Measurements from ENCODE around the gene SMTNL1. TPM values are rescaled to one million over a fixed set of nuclear protein-coding genes. Genes with fewer than 3 reads are reported as not detected.

Gene SMTNL1
- polyA plus RNA-seq, 1 experiment, result not detected

DNA sequence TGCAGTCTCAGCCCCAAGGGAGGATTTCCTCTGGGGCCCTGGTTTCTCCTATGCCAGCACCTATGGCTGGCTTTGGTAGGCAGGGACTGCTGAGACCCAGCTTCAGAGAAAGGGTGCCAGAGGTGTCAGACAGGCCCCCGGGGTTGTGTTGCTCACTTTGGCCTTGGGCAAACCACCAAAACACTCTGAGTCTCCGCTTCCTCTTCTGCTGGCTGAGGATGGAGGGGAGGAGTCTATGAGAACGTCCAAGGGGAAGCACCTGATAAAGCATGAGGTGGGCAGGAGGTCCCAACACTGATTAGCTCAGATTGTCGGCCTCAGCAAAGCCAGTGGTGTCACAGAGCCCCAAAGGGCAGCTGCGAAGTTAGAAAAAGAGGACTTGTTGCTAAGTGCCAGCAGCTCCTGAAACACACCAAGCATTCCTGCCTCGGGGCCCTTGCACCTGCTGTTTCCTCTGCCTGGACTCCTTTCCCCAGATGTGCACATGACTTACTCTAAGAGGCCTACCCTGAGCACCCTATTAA lies 10.5 kb downstream of the SMTNL1 start:
- CTCF ChIA-PET, result interaction anchor here (1.3 to 2.1 kb wide), 3 partner anchors 18 to 97 kb away, joined by 3 to 23 read pairs (median 6); no protein-coding TSS in a partner anchor
- no peak for DNase-seq (ENCODE audit: low read depth, low spot score)

DNA sequence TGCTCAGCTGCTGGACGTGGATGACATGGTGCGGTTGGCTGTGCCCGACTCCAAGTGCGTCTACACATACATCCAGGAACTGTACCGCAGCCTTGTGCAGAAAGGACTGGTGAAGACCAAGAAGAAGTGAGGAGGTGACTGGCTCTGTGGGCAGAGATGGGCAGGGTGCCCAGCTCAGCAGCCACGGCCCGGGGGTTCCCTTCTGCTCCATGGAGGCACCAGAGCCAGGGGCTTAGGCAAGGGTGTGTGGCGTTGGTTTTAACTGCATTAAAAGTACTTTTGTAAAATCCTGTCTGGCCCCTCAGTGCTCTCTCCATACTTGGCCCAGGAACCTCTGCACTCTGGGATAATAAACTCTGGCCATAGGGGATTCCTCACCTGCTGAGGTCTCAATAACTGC lies 12.6 kb downstream of the SMTNL1 start:
- TF ChIP-seq, protein P1, sequence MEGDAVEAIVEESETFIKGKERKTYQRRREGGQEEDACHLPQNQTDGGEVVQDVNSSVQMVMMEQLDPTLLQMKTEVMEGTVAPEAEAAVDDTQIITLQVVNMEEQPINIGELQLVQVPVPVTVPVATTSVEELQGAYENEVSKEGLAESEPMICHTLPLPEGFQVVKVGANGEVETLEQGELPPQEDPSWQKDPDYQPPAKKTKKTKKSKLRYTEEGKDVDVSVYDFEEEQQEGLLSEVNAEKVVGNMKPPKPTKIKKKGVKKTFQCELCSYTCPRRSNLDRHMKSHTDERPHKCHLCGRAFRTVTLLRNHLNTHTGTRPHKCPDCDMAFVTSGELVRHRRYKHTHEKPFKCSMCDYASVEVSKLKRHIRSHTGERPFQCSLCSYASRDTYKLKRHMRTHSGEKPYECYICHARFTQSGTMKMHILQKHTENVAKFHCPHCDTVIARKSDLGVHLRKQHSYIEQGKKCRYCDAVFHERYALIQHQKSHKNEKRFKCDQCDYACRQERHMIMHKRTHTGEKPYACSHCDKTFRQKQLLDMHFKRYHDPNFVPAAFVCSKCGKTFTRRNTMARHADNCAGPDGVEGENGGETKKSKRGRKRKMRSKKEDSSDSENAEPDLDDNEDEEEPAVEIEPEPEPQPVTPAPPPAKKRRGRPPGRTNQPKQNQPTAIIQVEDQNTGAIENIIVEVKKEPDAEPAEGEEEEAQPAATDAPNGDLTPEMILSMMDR (IDR thresholded peaks at IDR 0.05; ENCODE audit: low read depth, low read length), result no peak
- no peaks in the 10 kb centered on the region for H3K27me3 ChIP-seq (ENCODE audit: control insufficient read depth, insufficient read depth, low read length)
- POLR2A ChIA-PET, result no interaction called here
- no peaks in the 10 kb centered on the region; the same call in 1 of the 2 replicates for H3K9me3 ChIP-seq (ENCODE audit: control insufficient read depth, insufficient read depth, low read length)
- DNase-seq (ENCODE audit: low read depth, low spot score), result no peak
- no peak overlapping the region for H3K4me3 ChIP-seq (ENCODE audit: low read depth, low read length)
- CTCF ChIA-PET, result interaction anchor here (0.9 to 1.6 kb wide), 2 partner anchors 9 to 91 kb away, joined by 3 to 6 read pairs; no protein-coding TSS in a partner anchor
- no peak overlapping the region for H3K27ac ChIP-seq (ENCODE audit: low read depth, low read length)

More for the DNA sequence above, 10.5 kb downstream of the SMTNL1 start:
- Histone ChIP-seq H3K4me3 (ENCODE audit: low read depth, low read length) (no peak overlapping the region), H3K27me3 (ENCODE audit: control insufficient read depth, insufficient read depth, low read length) (peaks cover 3% of the 10 kb centered on the region), H3K9me3 (ENCODE audit: control insufficient read depth, insufficient read depth, low read length) (no peaks in the 10 kb centered on the region), H3K27ac (ENCODE audit: low read depth, low read length) (no peak overlapping the region)
- TF ChIP-seq, protein P1 (IDR thresholded peaks at IDR 0.05; ENCODE audit: low read depth, low read length), result no peak
- POLR2A ChIA-PET, result no interaction called here

DNA sequence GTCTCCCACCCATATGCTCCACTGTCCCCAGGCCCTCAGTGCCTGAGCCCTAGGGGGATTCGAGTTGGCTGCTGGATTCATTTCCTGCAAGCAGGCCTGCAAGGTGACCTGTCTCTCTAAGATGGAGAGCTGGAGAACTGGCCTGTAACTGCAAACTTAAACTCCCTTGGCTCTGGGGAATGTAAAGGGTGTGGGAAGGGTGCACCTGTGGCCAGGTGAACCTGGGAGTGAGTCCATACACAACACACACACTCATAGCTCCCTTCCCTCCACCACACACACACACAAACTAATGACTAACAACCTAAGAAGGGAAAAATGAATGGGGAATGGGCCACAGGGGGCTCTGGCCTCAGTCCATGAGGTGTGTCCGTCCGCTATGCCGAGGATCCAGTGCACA lies 14.5 kb downstream of the SMTNL1 start:
- ChIA-PET CTCF (interaction anchor here (1.6 to 1.7 kb wide), 2 partner anchors 92 to 94 kb away, joined by 4 to 16 read pairs; no protein-coding TSS in a partner anchor), POLR2A (no interaction called here)
- H3K4me3 ChIP-seq (ENCODE audit: low read depth, low read length), result no peak overlapping the region
- no peak overlapping the region for H3K27ac ChIP-seq (ENCODE audit: low read depth, low read length)
- no peaks in the 10 kb centered on the region; the same call in 1 of the 2 replicates for H3K9me3 ChIP-seq (ENCODE audit: control insufficient read depth, insufficient read depth, low read length)
- no peak for DNase-seq (ENCODE audit: low read depth, low spot score)
- no peaks in the 10 kb centered on the region for H3K27me3 ChIP-seq (ENCODE audit: control insufficient read depth, insufficient read depth, low read length)
- TF ChIP-seq, protein P1 (IDR thresholded peaks at IDR 0.05; ENCODE audit: low read depth, low read length), result no peak

DNA sequence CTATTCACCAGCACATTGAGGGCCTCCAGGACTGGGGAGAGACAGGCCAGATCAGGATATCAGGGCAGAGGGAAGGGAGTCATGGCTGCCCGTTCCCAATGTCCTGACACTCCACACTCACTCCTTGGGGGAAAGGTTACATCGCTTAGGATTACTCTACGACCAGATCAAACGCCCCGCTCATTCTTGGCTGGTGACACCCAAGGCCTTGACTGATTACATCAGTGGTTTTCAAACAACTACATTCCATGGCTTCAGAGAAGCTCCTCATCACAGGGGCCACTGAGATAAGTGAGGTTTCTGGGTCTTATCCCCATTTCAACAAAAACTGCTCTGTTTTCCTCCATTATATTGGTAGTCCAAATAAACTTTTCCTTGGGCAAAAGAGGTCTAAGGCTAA lies 15.1 kb downstream of the SMTNL1 start:
- ChIA-PET CTCF (interaction anchor here (1.5 to 1.7 kb wide), 3 partner anchors 15 to 94 kb away, joined by 3 to 16 read pairs (median 4); partner anchors contain the start of gene UBE2L6), POLR2A (no interaction called here)
- Histone ChIP-seq H3K4me3 (ENCODE audit: low read depth, low read length) (no peak overlapping the region), H3K9me3 (ENCODE audit: control insufficient read depth, insufficient read depth, low read length) (no peaks in the 10 kb centered on the region; the same call in 1 of the 2 replicates), H3K27ac (ENCODE audit: low read depth, low read length) (no peak overlapping the region), H3K27me3 (ENCODE audit: control insufficient read depth, insufficient read depth, low read length) (no peaks in the 10 kb centered on the region)
- TF ChIP-seq, protein P1 (IDR thresholded peaks at IDR 0.05; ENCODE audit: low read depth, low read length), result no peak
- no peak for DNase-seq (ENCODE audit: low read depth, low spot score)

DNA sequence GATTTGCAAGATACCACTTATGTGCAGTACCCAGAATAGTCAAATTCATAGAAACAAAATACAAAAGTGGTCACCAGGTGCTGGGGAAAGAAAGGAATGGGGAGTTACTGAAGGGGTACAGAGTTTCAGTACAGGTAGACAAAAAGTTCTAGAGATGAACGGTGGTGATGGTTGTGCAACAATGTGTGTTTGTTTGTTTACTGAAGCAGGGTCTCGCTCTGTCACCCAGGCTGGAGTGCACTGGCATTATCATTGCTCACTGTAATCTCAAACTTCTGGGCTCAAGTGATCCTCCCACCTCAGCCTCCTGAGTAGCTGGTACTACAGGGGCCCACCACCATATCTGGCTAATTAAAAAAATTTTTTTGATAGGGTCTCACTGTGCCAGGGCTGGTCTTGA lies 18.0 kb downstream of the SMTNL1 start:
- CTCF ChIA-PET, result interaction anchor here (1.3 kb wide), 1 partner anchor 12 kb away, joined by 3 read pairs; the partner anchor contains the start of gene UBE2L6
- TF ChIP-seq, protein P1 (IDR thresholded peaks at IDR 0.05; ENCODE audit: low read depth, low read length), result no peak
- Histone ChIP-seq H3K4me3 (ENCODE audit: low read depth, low read length) (no peak overlapping the region), H3K27ac (ENCODE audit: low read depth, low read length) (no peak overlapping the region), H3K9me3 (ENCODE audit: control insufficient read depth, insufficient read depth, low read length) (no peaks in the 10 kb centered on the region; the same call in 1 of the 2 replicates), H3K27me3 (ENCODE audit: control insufficient read depth, insufficient read depth, low read length) (no peaks in the 10 kb centered on the region)
- DNase-seq (ENCODE audit: low read depth, low spot score), result no peak
- POLR2A ChIA-PET, result no interaction called here
